Measurements from ENCODE around the gene WRAP73.
A peak's percentile ranks its signal among the peaks of the same experiment; 100 is the strongest.

WRAP73 gene

GRCh38 chr1:3668148-3668547, 18.2 kb upstream of the WRAP73 start:
- no peak for DNase-seq (ENCODE audit: low read depth)
- TF ChIP-seq CTCF (IDR thresholded peaks at IDR 0.05; ENCODE audit: low read depth, low read length, missing control alignments), result no peak
- no peak overlapping the region for H3K4me3 ChIP-seq (ENCODE audit: low read depth, low read length)

- peak overlapping the region; percentile 32 for H3K4me3 ChIP-seq (ENCODE audit: low read depth, low read length)
- no peak for TF ChIP-seq CTCF (IDR thresholded peaks at IDR 0.05; ENCODE audit: low read depth, low read length, missing control alignments)
- DNase-seq (ENCODE audit: low read depth), result no peak
Measured at GRCh38 chr1:3664700-3665375, 14.9 kb upstream of the WRAP73 start.

- peak overlapping the region; percentile 32 for H3K4me3 ChIP-seq (ENCODE audit: low read depth, low read length)
Measured at GRCh38 chr1:3663999-3664699, 14.2 kb upstream of the WRAP73 start.

GRCh38 chr1:3662080-3662671, 12.3 kb upstream of the WRAP73 start:
- no peak for TF ChIP-seq CTCF (IDR thresholded peaks at IDR 0.05; ENCODE audit: low read depth, low read length, missing control alignments)
- no peak for DNase-seq (ENCODE audit: low read depth)
- H3K4me3 ChIP-seq (ENCODE audit: low read depth, low read length), result no peak overlapping the region

More at GRCh38 chr1:3663999-3664699, 14.2 kb upstream of the WRAP73 start:
- no peak for DNase-seq (ENCODE audit: low read depth)
- TF ChIP-seq CTCF (IDR thresholded peaks at IDR 0.05; ENCODE audit: low read depth, low read length, missing control alignments), result no peak

GRCh38 chr1:3661631-3662030, 11.7 kb upstream of the WRAP73 start:
- TF ChIP-seq CTCF (IDR thresholded peaks at IDR 0.05; ENCODE audit: low read depth, low read length, missing control alignments), result no peak
- no peak for DNase-seq (ENCODE audit: low read depth)
- H3K4me3 ChIP-seq (ENCODE audit: low read depth, low read length), result no peak overlapping the region

GRCh38 chr1:3660704-3661103, 10.8 kb upstream of the WRAP73 start:
- no peak overlapping the region for H3K4me3 ChIP-seq (ENCODE audit: low read depth, low read length)
- no peak for DNase-seq (ENCODE audit: low read depth)
- no peak for TF ChIP-seq CTCF (IDR thresholded peaks at IDR 0.05; ENCODE audit: low read depth, low read length, missing control alignments)

All from GM12864 (cell line).